SKM-1 (cell line): ENCODE data around the gene FBLN2.
"Not testable (repeated sequence)": the region's sequence is repeated elsewhere in the genome, so short reads cannot be mapped to it uniquely, and the experiment has no call there.

Source experiments
- DNase-seq: peaks from one replicate; lab custom pipeline; 2025; ENCODE audit not compliant: unreplicated experiment; lab: John Stamatoyannopoulos, UW

FBLN2 gene

DNA sequence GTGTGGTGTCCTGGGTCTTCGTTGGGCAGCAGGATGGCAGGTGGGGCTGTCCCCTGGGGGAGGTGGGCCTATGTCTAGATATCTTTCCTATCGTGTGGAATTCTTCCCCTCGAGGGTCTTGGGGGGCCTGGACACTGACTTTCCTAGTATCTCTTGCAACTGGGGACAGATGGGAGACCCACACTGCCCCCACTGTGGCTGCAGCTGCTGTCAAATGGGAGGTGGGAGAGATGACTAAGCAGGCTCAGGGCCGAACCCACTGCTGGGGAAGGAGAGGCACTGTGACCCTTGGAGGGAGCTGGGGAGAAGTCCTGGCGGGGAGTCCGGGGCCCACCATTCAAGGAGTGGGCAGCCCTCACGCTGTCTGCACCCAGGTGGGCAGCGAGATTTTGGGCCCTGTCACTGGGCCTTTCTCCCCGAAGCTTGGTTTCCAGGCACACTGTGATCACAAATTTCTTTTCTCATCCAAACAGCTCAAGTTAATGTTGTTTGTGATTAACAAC is 2.9 kb upstream of the FBLN2 start:
- DNase-seq, result no peak

DNA sequence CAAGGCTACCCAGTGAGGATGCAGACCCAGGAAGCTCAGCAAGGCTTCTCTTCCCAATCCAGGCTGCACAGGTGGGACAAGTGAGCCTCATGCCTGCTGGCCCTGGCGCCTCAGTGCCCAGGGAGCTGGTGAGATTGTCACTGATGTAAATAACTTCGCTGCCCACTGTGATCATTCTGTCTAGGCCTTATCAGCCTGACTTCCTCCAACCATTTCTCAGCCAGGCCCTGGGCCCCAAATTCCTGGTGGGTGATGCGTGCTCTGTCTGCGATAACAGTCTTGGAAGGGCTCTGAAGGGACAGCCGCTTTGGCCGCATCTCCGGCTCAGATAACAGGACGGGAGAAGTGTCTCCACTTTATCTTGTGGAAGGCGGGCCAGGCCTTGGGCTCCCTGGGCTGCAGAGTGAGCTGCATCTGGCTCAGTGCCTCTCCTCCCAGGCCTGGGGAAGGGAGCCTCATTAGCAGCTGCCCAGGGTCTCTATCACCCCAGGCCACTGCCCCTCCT is 2.2 kb upstream of the FBLN2 start:
- no peak for DNase-seq

DNA sequence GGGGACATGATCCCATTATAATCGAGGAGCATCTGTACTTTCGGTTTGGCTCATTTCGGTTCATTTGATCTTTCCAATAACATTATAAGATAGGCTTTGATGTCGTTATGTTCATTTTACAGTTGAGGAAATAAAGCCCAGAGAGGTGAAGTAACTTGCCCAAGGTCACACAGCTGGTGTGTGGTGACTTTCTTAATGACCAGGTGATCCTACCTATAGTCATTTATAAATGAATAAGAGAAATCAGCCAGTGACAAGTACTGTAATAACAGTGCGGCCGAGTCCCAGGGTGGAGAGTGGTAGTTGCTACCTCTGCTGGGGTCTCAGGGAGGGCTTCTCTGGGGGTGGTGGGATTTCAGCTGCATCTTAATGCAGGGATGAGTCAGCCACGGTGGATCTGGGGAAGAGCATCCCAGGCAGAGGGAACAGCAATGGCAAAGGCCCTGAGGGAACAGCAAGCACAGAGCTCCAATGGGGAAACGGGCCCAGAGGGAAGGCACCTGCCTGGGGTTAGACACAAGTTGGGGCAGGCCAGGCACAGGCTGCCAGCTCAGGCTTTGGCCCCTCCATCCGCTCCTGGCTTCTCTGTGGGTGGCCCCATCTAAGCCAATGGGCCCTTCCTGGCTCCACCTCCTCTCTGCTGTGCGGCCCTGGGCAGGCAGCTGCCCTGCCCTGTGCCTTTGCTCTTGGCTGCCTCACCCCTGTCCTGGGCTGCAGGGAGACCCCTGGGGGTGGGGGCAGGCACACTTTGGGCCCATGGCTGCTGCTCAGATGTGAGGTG is 1.1 kb upstream of the FBLN2 start:
- no peak for DNase-seq

DNA sequence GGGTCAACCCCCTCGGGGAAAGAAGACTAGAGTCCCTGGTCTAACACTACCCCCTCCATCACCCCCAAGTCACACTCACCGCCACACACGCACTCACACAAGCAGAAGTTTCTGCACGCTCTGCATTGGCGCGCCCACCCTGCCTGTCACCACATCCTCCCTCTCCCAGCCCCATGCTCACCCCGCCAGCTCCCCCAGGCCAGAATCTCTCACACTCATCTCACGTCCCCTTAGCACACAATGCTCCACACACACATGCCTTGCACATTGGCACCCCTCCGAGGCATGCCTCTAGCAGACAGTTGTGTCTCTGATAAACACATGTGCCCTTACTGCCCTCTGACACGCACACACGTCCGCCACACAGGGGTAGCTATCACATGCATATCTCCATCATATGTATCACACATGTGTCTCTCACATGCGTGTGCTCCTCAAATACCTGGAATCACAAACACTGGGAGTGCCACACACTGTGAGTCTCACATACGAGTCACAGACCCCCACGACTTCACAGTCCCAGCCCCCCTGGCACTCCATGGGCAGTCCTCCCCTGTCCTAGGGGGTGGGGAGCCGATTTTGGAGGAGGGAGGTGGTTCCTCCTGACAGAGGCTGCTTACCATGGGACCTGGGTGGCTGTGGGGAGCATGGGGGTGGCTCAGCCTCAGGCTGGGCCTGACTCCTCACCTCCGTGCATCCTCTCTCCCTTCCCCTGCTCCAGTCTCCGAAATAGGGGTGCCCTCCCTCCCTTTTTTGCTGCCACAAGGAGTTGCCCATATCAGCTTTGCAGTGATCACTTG is 898 bp downstream of the FBLN2 start:
- DNase-seq, result no peak

DNA sequence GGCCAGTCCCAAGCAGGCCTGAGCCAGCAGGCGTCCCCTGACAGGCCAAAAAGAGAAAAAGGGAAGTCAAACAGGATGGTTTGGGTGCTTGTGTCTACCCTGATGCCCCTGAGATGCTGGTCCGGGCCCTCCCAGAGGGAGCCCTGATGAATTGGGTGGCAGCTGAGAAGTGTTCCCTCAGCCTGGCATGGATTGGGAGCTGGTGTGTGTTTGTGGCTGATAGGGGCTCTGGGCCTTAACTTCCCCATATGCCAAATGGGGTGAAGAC is 1.4 kb downstream of the FBLN2 start:
- no peak for DNase-seq

DNA sequence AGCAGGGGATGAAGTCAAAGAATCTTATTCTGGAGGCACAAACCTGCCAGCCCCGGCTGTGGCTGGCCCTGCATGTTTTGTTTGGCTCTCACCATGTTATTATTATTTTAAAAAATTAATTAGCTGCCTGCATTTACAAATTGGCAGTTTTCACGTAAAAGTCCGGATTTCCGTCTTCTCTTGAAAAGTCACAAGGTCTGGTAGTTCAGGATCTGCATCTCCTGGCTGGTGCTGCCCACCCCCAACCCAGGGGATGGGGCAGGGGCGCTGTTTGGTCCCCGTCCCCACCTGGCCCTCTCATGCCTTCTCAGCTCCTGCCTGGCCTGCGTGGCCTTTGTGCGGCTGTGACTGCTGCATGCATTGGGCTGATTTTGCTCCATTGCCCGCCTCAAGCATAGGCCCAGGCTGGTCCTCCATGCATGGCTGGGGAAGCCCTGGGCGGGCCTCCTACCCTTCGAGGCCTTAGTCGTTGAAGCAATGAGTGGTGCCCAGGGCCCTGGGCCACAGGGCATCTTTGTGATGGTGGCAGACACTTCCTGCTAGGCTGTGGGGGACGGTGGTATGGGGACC is 2.0 kb downstream of the FBLN2 start:
- no peak for DNase-seq

DNA sequence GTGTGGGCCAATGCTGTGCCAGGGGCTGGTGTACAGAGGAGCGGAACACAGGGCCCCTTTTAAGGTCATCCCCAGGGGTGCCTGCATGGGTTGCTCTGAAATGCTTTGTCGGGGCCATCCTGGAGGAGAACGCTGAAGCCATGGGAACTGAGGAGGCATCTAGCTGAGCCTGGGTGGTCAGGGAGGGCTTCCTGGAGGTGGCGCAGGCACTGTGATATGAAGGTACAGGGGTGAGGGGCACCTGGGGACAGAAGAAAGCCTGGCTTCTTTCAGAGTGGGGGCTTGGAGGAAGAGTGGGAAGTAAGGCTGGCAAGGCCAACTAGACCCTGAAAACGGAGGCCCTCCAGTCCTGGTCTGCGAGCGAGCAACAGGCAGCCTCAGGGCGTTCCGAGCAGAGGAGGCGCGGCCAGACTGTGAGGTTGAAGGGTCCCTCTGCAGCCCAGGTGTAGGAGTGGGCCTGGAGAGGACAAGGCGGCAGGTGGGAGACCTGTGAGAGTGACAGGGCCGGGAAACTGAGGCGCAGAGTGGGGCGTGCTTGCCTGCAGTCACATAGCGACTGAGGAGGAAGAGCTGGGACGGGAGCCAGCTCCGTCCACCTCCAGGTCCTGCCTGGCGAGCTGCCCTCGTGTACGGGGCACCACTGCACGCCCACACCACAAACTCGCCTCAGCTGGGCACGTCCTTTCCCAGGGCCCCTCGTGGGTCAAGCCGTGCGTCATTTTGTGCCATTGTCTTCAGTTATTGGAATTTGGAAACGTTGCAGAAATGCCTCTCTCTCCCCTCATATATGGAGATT is 4.1 kb downstream of the FBLN2 start:
- no peak for DNase-seq

DNA sequence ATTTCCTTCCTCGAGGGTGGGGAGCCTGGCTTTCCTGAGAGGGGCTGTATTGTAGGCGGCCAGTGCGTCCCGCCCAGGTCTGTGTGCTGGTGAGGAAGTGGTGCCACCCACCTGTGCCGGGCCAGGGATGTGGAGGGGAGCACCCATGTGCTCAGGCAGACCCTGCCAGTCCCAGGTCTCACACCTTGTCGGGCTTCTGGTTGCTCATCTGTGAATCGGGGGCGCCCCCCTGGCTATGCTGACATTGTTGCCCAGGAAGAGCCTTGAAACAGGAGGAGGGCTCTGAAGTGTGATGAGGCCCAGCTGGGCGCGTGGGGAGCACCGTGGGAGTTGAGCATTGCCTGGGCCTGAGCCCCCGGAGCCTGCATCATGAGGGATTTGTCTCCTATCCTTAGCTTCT is 4.8 kb downstream of the FBLN2 start:
- DNase-seq, result no peak

DNA sequence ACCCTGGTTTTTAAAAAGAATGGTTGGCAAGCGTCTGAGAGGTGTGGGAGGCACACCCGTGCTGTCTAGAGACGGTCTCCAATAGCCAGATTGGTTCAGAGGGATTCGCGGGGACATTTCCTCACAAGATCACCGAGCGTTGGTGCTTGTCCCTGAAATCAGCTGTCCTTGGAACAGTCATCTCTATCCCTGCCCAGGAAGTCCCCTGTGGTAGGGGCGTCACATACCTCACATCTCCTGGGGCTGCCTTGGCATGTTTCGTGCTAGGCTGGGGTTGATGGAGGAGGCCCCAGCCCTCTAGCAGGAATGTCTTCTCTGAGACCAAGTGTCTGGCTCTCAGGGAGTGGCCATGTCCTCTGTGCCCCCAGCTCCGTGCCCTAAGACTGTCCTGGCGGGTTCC is 6.8 kb downstream of the FBLN2 start:
- no peak for DNase-seq

DNA sequence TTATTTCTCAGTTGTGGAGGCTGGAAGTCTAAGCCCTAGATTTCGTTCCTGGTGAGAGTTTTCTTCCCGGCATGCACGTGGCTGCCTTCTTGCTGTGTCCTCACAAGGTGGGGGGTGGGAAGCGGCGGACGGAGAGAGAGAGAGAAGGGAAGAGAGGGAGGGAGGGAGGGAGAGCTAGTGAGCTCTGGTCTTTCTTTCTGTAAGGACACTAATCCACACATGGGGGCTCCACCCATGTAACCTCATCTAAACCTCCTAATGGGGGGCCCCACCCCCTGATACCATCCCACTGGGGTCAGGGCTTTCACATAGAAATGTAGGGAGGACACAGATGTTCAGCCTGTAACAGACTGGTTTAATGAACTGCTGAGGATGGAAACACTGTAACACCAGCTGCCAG is 7.3 kb downstream of the FBLN2 start:
- DNase-seq, result no peak

DNA sequence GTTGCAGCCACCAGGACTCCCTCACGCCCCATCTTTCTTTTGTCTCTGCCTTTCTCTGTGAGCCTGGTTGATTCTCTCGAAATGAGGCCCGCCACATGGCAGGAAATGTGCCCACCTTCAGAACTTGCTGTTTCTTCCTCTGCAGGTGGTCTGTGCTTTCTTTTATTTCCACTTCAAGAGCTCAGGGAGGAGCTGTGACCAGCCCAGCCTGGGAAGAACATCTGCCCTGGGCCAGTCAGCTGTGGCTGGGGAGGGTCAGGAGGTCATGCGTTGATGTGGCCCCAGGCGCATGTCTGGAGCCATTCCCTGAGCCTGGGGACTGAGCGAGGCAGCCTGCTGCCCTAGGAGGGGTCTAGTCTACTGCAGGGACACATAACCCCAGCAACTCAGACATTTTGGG is 8.0 kb downstream of the FBLN2 start:
- no peak for DNase-seq

DNA sequence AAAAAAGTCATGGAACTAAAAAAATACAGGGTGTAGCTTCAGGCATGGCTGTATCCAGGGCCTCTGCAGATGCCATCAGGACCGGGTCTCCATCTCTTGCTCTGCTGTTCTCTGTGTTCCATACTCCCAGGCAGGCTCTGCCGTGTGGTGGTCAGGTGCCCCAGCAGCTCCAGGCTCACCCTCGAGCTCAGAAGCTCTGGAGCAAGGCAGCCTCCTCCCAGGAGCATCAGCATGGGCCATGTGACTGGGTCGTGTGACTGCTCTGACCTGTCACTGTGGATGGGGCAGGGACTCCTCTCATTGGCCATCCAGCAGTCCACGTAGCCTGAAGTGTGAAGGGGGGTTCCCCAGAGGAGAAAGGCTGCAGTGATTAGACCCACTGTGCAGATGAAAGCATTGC is 8.5 kb downstream of the FBLN2 start:
- no peak for DNase-seq

DNA sequence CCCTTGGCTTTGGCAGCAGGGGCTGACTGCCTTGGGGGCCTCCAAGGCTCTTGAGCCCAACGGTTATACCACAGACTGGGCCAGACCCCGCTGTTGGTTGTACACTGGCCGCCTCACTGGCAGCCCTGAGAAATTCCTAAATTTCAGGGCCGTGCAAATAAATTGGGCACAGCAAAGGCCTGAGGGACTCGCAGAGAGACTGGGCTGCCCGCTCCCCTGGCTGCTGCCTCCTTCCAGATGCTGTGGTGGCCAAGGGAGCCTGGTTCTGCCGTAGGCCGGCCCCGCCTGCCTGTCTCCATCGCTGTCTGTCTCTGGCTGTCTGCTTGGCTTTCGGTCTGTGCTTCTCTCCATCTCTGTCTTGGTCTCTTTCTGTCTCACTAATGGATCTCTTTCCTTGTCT is 9.0 kb downstream of the FBLN2 start:
- DNase-seq, result no peak

DNA sequence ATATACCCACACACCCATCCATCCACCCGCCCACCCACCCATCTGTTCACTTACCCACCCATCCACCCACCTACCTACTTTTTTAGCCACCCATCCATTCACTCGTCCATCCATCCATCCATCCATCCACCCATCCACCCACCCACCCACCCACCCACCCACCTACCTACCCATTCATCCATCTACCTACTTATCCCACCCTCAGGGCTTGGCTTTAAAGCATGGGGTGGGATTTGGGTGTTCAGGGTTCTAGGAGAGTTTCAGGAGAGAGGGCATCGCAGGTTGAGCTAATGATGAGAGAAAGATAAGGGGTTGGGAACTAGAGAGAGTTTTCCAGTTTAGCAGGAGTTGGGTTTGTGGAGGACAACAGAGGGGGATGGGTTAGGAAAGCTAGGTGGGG is 9.7 kb downstream of the FBLN2 start:
- no peak for DNase-seq

DNA sequence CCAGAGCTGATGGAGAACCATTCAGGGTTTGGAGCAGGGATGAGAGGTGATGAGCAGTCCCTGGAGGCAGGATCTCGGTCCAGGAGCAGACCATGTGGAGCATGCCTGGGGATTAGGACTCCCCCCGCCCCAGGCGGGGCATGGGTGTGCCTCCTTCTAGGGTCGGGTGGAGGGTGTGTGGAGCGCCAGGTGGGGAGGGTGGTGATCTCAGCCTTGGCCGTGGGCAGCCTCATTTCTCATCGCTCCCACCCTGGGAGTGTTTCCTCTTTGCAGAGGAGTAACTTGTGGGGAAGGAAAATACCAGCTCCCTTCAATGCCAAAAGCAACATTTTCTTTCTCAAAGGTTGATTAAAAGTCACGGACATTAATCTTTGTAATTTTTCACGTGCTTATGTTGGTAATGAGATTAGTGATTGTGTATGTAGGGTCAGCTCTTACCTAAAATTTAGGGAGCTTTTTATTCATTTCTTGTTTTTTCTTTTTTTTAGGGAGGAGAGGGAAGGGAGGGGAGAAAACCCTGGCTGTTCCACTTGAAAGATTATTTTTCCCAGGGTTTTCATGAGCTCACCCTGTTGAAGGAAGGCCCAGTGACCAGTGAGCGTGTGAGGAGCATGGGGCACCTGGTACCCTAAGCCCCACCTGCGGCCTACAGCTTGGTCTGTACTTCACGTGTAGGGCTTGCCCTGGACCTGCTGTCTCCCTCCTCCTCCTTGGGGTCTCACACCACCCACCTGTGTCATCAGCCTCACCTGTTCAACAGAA is 11.0 kb downstream of the FBLN2 start:
- DNase-seq, result no peak

DNA sequence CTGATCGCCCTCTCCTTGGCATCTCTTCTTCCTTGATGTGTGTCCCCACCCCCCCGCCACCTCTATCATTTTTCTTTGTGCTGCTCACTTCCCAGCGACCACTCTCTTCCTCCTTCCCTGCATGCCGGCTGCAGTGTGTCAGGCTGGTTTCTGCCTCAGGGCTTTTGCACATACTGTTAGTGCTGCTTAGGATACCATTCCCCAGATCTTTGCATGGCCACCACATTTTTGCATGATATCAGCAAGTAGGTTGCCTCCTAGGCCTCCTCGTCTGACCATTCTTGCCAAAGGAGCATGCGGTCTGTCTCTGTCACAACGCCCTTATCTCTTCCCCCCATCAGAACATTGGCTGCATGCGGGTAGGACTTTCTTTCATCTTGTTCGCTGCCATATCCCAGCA is 12.5 kb downstream of the FBLN2 start:
- DNase-seq, result no peak

DNA sequence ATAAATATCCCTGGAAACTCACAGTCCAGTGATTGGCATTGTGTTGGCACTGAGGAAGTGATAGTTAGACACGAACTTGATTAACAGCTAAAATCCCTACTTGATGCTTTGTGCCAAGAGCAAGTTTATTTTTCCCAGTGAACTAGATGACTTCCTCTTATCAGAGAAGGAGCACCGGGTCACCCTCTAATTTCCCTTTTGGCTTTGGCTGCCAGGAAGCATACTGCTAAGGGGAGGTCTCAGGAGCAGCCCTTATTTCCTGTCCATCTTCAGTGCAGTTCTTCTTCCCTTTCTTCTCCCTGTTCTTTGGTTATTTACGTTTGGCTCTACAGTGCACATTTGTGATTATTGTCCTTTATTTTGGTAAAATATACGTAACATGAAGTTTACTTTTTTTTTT is 13.0 kb downstream of the FBLN2 start:
- DNase-seq, result no peak

DNA sequence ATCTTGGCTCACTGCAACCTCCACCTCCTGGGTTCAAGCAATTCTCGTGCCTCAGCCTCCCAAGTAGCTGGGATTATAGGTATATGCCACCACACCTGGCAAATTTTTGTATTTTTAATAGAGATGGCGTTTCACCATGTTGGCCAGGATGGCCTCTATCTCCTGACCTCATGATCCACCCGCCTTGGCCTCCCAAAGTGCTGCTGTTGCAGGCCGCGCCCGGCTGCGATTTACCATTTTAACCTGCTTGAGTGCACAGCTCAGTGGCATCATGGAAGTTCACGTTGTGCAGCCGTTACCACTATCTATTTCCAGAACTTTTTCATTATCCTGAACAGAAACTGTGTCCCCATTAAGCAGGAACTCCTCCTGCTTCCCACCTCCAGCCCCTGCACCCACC is 13.5 kb downstream of the FBLN2 start:
- DNase-seq, result not testable (repeated sequence)

DNA sequence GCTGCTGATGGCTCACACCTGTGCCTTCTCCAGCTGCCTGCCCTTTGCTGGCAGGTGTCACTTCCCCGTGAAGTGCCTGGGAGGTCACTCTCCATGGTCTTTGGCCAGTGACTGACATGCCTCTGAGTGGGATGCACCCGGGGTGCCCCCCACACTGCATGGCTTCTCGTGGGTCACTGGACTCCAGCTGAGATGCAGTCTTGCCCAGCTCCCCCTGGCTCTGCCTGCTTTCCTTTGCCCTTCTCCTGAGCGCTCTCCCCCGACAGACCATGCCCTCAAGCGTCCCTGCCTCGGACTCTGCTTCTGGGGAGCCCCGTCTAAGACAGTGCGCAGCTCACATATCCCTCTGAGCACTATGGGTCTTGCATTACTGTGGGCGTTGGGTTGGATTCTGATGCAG is 14.4 kb downstream of the FBLN2 start:
- no peak for DNase-seq

DNA sequence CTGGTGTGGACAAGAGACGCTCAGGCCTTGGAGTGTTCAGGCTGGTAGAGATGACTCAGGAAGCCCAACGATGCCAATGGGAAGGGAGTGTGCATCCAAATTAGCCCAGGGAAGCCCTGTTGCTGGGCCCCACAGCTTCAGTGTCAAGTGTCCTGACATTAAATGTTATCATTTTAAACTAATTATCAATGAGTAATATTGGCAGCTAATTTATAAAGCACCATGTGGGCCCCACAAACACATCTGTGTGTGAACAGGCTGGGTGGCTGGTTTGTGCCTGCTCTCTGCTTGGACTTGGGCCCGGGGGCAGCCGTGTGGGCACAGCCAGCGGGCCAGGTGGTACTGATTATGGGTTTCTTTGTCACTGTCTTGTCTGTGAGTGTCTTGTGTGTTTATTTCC is 15.0 kb downstream of the FBLN2 start:
- no peak for DNase-seq
